Right lobe of liver (tissue), 6 donors: Measurements from ENCODE around the gene VCL. TPM values are rescaled to one million over a fixed set of nuclear protein-coding genes. Genes with fewer than 3 reads are reported as not detected.

Experiments
- ATAC-seq, 4 donors: fragments of 200-7000 bp; cut with Tn5 transposase; one replicate each; pipeline ENCODE4 v1.9.1; 2020; ENCODE audit warnings: mild to moderate bottlenecking in 4 of 4, moderate library complexity in 4 of 4
- DNase-seq, 3 donors: peaks; one replicate each; pipeline ENCODE4 v3.0.0-alpha.2; 2020
- H3K27ac ChIP-seq, 3 donors: fragments of 200-600 bp; one replicate each; pipeline ENCODE4 v1.8.0; 2022
- H3K27me3 ChIP-seq, 2 donors: fragments of 200-600 bp; one replicate each; pipeline ENCODE4 v1.8.0; 2022
- H3K36me3 ChIP-seq, 4 donors: fragments of 200-600 bp; sonication (generic) in 1 of 4; one replicate each; pipeline versions ENCODE4 v1.5.1 to v1.8.0; 2017 to 2022; ENCODE audit warnings: control low read depth in 1 of 4
- H3K4me1 ChIP-seq, 4 donors: fragments of 200-600 bp; sonication (generic) in 1 of 4; one replicate each; pipeline versions ENCODE4 v1.5.1 to v1.8.0; 2017 to 2022; ENCODE audit warnings: control low read depth in 1 of 4
- H3K4me3 ChIP-seq, 3 donors: fragments of 200-600 bp; one replicate each; pipeline ENCODE4 v1.8.0; 2022
- H3K9me3 ChIP-seq, 4 donors: fragments of 200-600 bp; sonication (generic) in 1 of 4; one replicate each; pipeline versions ENCODE4 v1.5.1 to v1.8.0; 2017 to 2022; ENCODE audit warnings: control low read depth in 1 of 4
- CTCF ChIP-seq, 4 donors: fragments of 200-600 bp in 3 of 4; fragments of 450-650 bp in 1 of 4; IDR thresholded peaks; one replicate each; pipeline versions ENCODE4 v1.5.1 to v1.8.0; 2016 to 2022; ENCODE audit warnings: antibody characterized with exemption in 4 of 4, mild to moderate bottlenecking in 2 of 4
- POLR2A ChIP-seq: fragments of 450-650 bp; IDR thresholded peaks from one replicate; pipeline ENCODE4 v1.6.1; 2017; ENCODE audit warnings: antibody characterized with exemption, mild to moderate bottlenecking
- WGBS: methylation state at CpG from one replicate; pipeline ENCODE4 v1.1.6; 2018; ENCODE audit warnings: low coverage, low lambda C conversion rate; ENCODE audit not compliant: insufficient coverage; ENCODE audit errors: missing lambda C conversion rate; 5-methylcytosine and 5-hydroxymethylcytosine counted together
- intact Hi-C, 2 donors: fragments of 100-400 bp; cut with DNase I; formaldehyde crosslinking; loops; one replicate each; pipeline versions ENCODE4 v1.11.2 to v1.14.1; 2022
- total RNA-seq, 6 experiments: library from RNA; depleted of rRNA in 2 of 6; stranded (reverse); fragments of >200 nt in 2 of 6; fragmentation: NEBNext Ultra II Directional in 3 of 6; extraction: Animal tissue kit (Norgen Biotek cat#: 25700) in 3 of 6; gene quantifications; one replicate each; pipeline versions ENCODE4 v1.1.0 to v1.2.4, GENCODE V29; 2016 to 2023
- donor health status: DM: no; HTN: yes; CAD: no.
- donor health status: DM: no; HTN: no; CAD: no.
- donor health status: DM: no; HTN: no; CAD: no.
- donor health status: DM: no; HTN: yes; CAD: no.
- donor health status: DM: no; HTN: yes; CAD: no.

VCL gene
- total RNA-seq, 6 experiments from 2014 or later = 13.2 to 58.9 (median 27.5) TPM

- no peak for TF ChIP-seq POLR2A
- TF ChIP-seq CTCF (IDR thresholded peaks at IDR 0.05) = no peak
- intact Hi-C loops = no loop called here
- H3K4me3 ChIP-seq = no peak overlapping the region
- H3K9me3 ChIP-seq = no peaks in the 10 kb centered on the region
- no peaks in the 10 kb centered on the region for H3K27me3 ChIP-seq
- ATAC-seq = peak in 1 of 4 donors; percentile 11
- no peaks in the 10 kb centered on the region for H3K36me3 ChIP-seq
- peak overlapping the region in 1 of 3 donors; percentile 31 for H3K27ac ChIP-seq
- 22% methylated on average over 1 of the region's 1 CpG for WGBS
- DNase-seq = no peak
- H3K4me1 ChIP-seq = peaks cover 0 to 31% (median 10%) of the 10 kb centered on the region in 4 donors
These were observed 35.8 kb downstream of the VCL start for GRCh38 chr10:74033702-74034101.

GRCh38 chr10:74034301-74034700, 36.4 kb downstream of the VCL start:
- 42% methylated on average over 2 of the region's 2 CpGs for WGBS
- H3K9me3 ChIP-seq = no peaks in the 10 kb centered on the region
- no peak overlapping the region for H3K4me3 ChIP-seq
- no peak for DNase-seq
- intact Hi-C loops = no loop called here
- H3K4me1 ChIP-seq = peaks cover 0 to 31% (median 10%) of the 10 kb centered on the region in 4 donors
- TF ChIP-seq CTCF (IDR thresholded peaks at IDR 0.05) = no peak
- no peak for TF ChIP-seq POLR2A
- no peak for ATAC-seq
- H3K36me3 ChIP-seq = no peaks in the 10 kb centered on the region
- H3K27ac ChIP-seq = no peak overlapping the region
- H3K27me3 ChIP-seq = no peaks in the 10 kb centered on the region

- 5% methylated on average over 1 of the region's 1 CpG for WGBS
- TF ChIP-seq POLR2A (no peak), CTCF (IDR thresholded peaks at IDR 0.05) (peak in 3 of 4 donors; percentile 7 to 25 (median 14))
- Histone ChIP-seq H3K4me3 (no peak overlapping the region), H3K27ac (no peak overlapping the region), H3K9me3 (no peaks in the 10 kb centered on the region), H3K4me1 (peaks cover 0 to 31% (median 11%) of the 10 kb centered on the region in 4 donors), H3K27me3 (no peaks in the 10 kb centered on the region), H3K36me3 (no peaks in the 10 kb centered on the region)
- ATAC-seq (no peak), DNase-seq (no peak)
- intact Hi-C loops = no loop called here
These were observed 37.4 kb downstream of the VCL start for GRCh38 chr10:74035303-74035702.

GRCh38 chr10:74036474-74036873, 38.6 kb downstream of the VCL start:
- Histone ChIP-seq H3K4me3 (no peak overlapping the region), H3K27me3 (no peaks in the 10 kb centered on the region), H3K36me3 (no peaks in the 10 kb centered on the region), H3K9me3 (no peaks in the 10 kb centered on the region), H3K4me1 (peaks cover 0 to 31% (median 11%) of the 10 kb centered on the region in 4 donors), H3K27ac (no peak overlapping the region)
- DNase-seq (no peak), ATAC-seq (no peak)
- 80% methylated on average over 4 of the region's 4 CpGs for WGBS
- intact Hi-C loops = no loop called here
- TF ChIP-seq POLR2A (no peak), CTCF (IDR thresholded peaks at IDR 0.05) (no peak)
